HFF-Myc (cell line): ENCODE data around the gene XPNPEP3.

Experiments
- DNase-seq: peaks from one replicate; pipeline ENCODE4 v3.0.0-alpha.2; 2011; ENCODE audit warnings: low read depth; ENCODE audit errors: extremely low read depth
- H3K4me3 ChIP-seq: replicated peaks from 2 replicates; pipeline ENCODE4 v1.5.1; 2011; ENCODE audit warnings: low read depth, mild to moderate bottlenecking, control low read depth, low read length
- TF ChIP-seq, protein P1 (sequence below): IDR thresholded peaks from 2 replicates; pipeline ENCODE4 v1.5.1; 2012; ENCODE audit warnings: mild to moderate bottlenecking, low read depth, low read length, control low read depth; ENCODE audit errors: missing control alignments

XPNPEP3 gene

GRCh38 chr22:40972587-40972986, 115.6 kb downstream of the XPNPEP3 start:
- DNase-seq, result no peak
- no peak overlapping the region for H3K4me3 ChIP-seq
- TF ChIP-seq, protein P1, sequence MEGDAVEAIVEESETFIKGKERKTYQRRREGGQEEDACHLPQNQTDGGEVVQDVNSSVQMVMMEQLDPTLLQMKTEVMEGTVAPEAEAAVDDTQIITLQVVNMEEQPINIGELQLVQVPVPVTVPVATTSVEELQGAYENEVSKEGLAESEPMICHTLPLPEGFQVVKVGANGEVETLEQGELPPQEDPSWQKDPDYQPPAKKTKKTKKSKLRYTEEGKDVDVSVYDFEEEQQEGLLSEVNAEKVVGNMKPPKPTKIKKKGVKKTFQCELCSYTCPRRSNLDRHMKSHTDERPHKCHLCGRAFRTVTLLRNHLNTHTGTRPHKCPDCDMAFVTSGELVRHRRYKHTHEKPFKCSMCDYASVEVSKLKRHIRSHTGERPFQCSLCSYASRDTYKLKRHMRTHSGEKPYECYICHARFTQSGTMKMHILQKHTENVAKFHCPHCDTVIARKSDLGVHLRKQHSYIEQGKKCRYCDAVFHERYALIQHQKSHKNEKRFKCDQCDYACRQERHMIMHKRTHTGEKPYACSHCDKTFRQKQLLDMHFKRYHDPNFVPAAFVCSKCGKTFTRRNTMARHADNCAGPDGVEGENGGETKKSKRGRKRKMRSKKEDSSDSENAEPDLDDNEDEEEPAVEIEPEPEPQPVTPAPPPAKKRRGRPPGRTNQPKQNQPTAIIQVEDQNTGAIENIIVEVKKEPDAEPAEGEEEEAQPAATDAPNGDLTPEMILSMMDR, result no peak

GRCh38 chr22:40973144-40973543, 116.2 kb downstream of the XPNPEP3 start:
- no peak overlapping the region for H3K4me3 ChIP-seq
- DNase-seq, result no peak
- TF ChIP-seq, protein P1, result no peak

DNA sequence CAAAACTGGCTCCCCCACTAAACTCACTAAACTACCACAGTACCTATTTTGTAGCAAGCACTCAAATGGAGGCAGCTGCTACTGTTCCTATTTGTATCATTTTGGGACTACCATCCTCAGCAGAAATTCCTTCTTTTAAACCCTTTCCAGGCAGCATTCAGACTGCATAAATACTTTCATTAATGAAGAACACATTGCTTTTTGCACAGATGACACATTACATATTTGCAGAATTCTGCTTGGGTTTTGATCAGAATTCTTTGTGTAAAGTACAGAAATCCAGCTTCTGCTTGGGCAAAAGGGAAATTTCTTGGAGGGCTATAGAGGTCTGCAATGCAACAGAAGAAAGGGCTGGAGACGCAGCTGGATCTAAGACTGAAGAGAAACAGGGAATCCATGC, 118.4 kb downstream of the XPNPEP3 start:
- no peak for DNase-seq

GRCh38 chr22:40976866-40977700, 120.1 kb downstream of the XPNPEP3 start:
- TF ChIP-seq, protein P1, result no peak
- DNase-seq, result no peak
- H3K4me3 ChIP-seq, result no peak overlapping the region

More for the DNA sequence above, 118.4 kb downstream of the XPNPEP3 start:
- H3K4me3 ChIP-seq, result no peak overlapping the region
- TF ChIP-seq, protein P1, result no peak

DNA sequence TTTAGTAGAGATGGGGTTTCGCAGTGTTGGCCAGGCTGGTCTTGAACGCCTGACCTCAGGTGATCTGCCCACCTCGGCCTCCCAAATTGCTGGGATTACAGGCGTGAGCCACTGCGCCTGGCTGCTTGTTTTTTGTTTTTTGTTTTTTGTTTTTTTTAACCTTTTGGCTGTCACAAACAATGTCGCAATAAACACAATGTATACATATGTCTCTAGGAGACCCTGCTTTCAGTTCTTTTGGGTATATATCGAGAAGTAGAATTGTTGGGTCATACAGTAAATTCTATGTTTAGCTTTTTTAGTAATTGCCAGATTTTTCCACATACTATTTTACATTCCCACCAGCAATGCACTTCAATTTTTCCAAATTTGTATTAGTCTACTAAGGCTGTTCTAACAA, 122.2 kb downstream of the XPNPEP3 start:
- H3K4me3 ChIP-seq, result no peak overlapping the region

GRCh38 chr22:40979871-40980270, 122.9 kb downstream of the XPNPEP3 start:
- DNase-seq, result no peak
- H3K4me3 ChIP-seq, result no peak overlapping the region
- TF ChIP-seq, protein P1, result no peak

More for the DNA sequence above, 122.2 kb downstream of the XPNPEP3 start:
- TF ChIP-seq, protein P1, result no peak
- no peak for DNase-seq
